IMR-90 (cell line): Measurements from ENCODE around the gene NPL. TPM values are rescaled to one million over a fixed set of nuclear protein-coding genes. Genes with fewer than 3 reads are reported as not detected.

Experiments used
- ATAC-seq: fragments of 200-7000 bp; cut with Tn5 transposase; 2 replicates; pipeline ENCODE4 v1.9.1; 2020; ENCODE audit warnings: low read depth, mild to moderate bottlenecking, moderate library complexity
- BruUV-seq: library from RNA; stranded (reverse); fragments of 400-500 nt; replicated peaks from 2 replicates; lab custom pipeline; 2021; lab: Mats Ljungman, UMichigan
- CTCF ChIA-PET: fragments of 300-600 bp; formaldehyde crosslinking; extraction: SDS; loops from one replicate; lab custom pipeline; 2021; ENCODE audit warnings: antibody characterized with exemption; lab: Yijun Ruan, JAX
- POLR2A ChIA-PET: fragments of 300-600 bp; sonication (Branson Sonifier 250); formaldehyde crosslinking; loops from one replicate; lab custom pipeline; 2022; ENCODE audit warnings: antibody characterized with exemption; ENCODE audit not compliant: unreplicated experiment; lab: Charles Lee
- DNase-seq: peaks from one replicate; pipeline ENCODE4 v3.0.0; 2013
- H2AFZ ChIP-seq: replicated peaks from 2 replicates; pipeline ENCODE3; 2013; ENCODE audit warnings: low read length, mild to moderate bottlenecking; ENCODE audit not compliant: poor library complexity
- H2AK5ac ChIP-seq: 2 replicates; pipeline ENCODE4 v1.6.1; 2013; ENCODE audit warnings: low read depth, low read length, inconsistent platforms
- H2AK9ac ChIP-seq: replicated peaks from 2 replicates; pipeline ENCODE3; 2013; ENCODE audit warnings: mild to moderate bottlenecking, low read depth, low read length, moderate library complexity; ENCODE audit not compliant: poor library complexity
- H2BK120ac ChIP-seq: 2 replicates; pipeline ENCODE4 v1.6.1; 2013; ENCODE audit warnings: low read depth, low read length, inconsistent platforms
- H2BK15ac ChIP-seq: 3 replicates; pipeline ENCODE4 v1.6.1; 2013; ENCODE audit warnings: low read depth, low read length, inconsistent platforms
- H2BK20ac ChIP-seq: 2 replicates; pipeline ENCODE4 v1.6.1; 2013; ENCODE audit warnings: low read depth, mild to moderate bottlenecking, inconsistent platforms, low read length, moderate library complexity
- H2BK5ac ChIP-seq: 2 replicates; pipeline ENCODE4 v1.6.1; 2013; ENCODE audit warnings: mild to moderate bottlenecking, low read depth, low read length, inconsistent platforms; ENCODE audit not compliant: poor library complexity, severe bottlenecking
- H3K14ac ChIP-seq: replicated peaks from 2 replicates; pipeline ENCODE4 v1.6.1; 2013; ENCODE audit warnings: low read depth, low read length, inconsistent platforms
- H3K18ac ChIP-seq: 2 replicates; pipeline ENCODE4 v1.6.1; 2013; ENCODE audit warnings: low read depth, low read length, control low read depth
- H3K23ac ChIP-seq: 2 replicates; pipeline ENCODE4 v1.6.1; 2013; ENCODE audit warnings: low read depth, low read length, inconsistent platforms
- H3K27ac ChIP-seq: 2 replicates; pipeline ENCODE4 v1.5.1; 2013; ENCODE audit warnings: mild to moderate bottlenecking, control low read depth, low read length; ENCODE audit not compliant: insufficient read depth
- H3K27me3 ChIP-seq: 2 replicates; pipeline ENCODE4 v1.6.1; 2013; ENCODE audit warnings: low read length; ENCODE audit not compliant: control insufficient read depth, insufficient read depth
- H3K36me3 ChIP-seq: 2 replicates; pipeline ENCODE4 v1.6.1; 2013; ENCODE audit warnings: low read length, mixed read lengths; ENCODE audit not compliant: control insufficient read depth, insufficient read depth
- H3K4ac ChIP-seq: 2 replicates; pipeline ENCODE4 v1.6.1; 2013; ENCODE audit warnings: low read depth, low read length, inconsistent platforms
- H3K4me1 ChIP-seq: 2 replicates; pipeline ENCODE4 v1.6.1; 2013; ENCODE audit warnings: low read length, mixed read lengths; ENCODE audit not compliant: control insufficient read depth, insufficient read depth
- H3K4me2 ChIP-seq: 2 replicates; pipeline ENCODE4 v1.6.1; 2013; ENCODE audit warnings: low read depth, mild to moderate bottlenecking, control low read depth, low read length, moderate library complexity
- H3K4me3 ChIP-seq: 2 replicates; pipeline ENCODE4 v1.5.1; 2013; ENCODE audit warnings: low read depth, mild to moderate bottlenecking, control low read depth, low read length, moderate library complexity; ENCODE audit not compliant: insufficient read depth
- H3K56ac ChIP-seq: 2 replicates; pipeline ENCODE4 v1.6.1; 2013; ENCODE audit warnings: low read length, inconsistent platforms; ENCODE audit not compliant: insufficient read depth; ENCODE audit errors: extremely low read depth
- H3K79me1 ChIP-seq, 2 experiments: 2 replicates each; pipeline ENCODE4 v1.6.1; 2013; ENCODE audit warnings: low read length in 2 of 2, inconsistent platforms in 1 of 2, low read depth in 1 of 2
- H3K9ac ChIP-seq: 2 replicates; pipeline ENCODE4 v1.6.1; 2013; ENCODE audit warnings: low read depth, low read length, control low read depth
- H3K9me1 ChIP-seq: 2 replicates; pipeline ENCODE4 v1.6.1; 2013; ENCODE audit warnings: low read length, inconsistent platforms; ENCODE audit not compliant: insufficient read depth
- H3K9me3 ChIP-seq: 2 replicates; pipeline ENCODE4 v1.6.1; 2013; ENCODE audit warnings: low read length; ENCODE audit not compliant: control insufficient read depth, insufficient read depth
- H4K20me1 ChIP-seq: 2 replicates; pipeline ENCODE4 v1.6.1; 2013; ENCODE audit warnings: low read length, inconsistent platforms; ENCODE audit not compliant: insufficient read depth
- H4K5ac ChIP-seq: 2 replicates; pipeline ENCODE4 v1.6.1; 2013; ENCODE audit warnings: mild to moderate bottlenecking, low read depth, low read length, control low read depth
- H4K8ac ChIP-seq, 2 experiments: 2 replicates each; pipeline ENCODE4 v1.6.1; 2013; ENCODE audit warnings: low read depth in 2 of 2, low read length in 2 of 2, control low read depth in 1 of 2, inconsistent platforms in 1 of 2
- H4K91ac ChIP-seq: 2 replicates; pipeline ENCODE4 v1.6.1; 2013; ENCODE audit warnings: low read depth, low read length, inconsistent platforms; ENCODE audit not compliant: insufficient read depth
- POLR2A ChIP-seq: IDR thresholded peaks from 2 replicates; pipeline ENCODE4 v1.6.1; 2012; ENCODE audit warnings: mild to moderate bottlenecking, low read depth, low read length
- RCOR1 ChIP-seq: IDR thresholded peaks from 2 replicates; pipeline ENCODE4 v1.6.1; 2012; ENCODE audit warnings: mild to moderate bottlenecking, low read length, improper control_type of control experiment; ENCODE audit not compliant: insufficient replicate concordance
- WGBS, 2 experiments: methylation state at CpG; one replicate each; pipeline versions ENCODE4 v1.1.5 to v1.1.7; 2013; ENCODE audit warnings: missing lambda C conversion rate in 2 of 2; ENCODE audit not compliant: insufficient read length in 1 of 2; ENCODE audit errors: extremely low coverage in 2 of 2; 5-methylcytosine and 5-hydroxymethylcytosine counted together
- dilution Hi-C: fragments of 300-500 bp; cut with HindIII; formaldehyde crosslinking; loops from one replicate; pipeline ENCODE4 v1.14.3; 2018; ENCODE audit warnings: low sequenced_read_pairs; ENCODE audit not compliant: unreplicated experiment
- in situ Hi-C: fragments of 300-500 bp; cut with MboI; formaldehyde crosslinking; loops from 3 replicates; pipeline ENCODE4 v1.14.3; 2019; ENCODE audit warnings: low sequenced_read_pairs, inconsistent platforms, mixed read lengths
- intact Hi-C: fragments of 100-400 bp; cut with micrococcal nuclease; formaldehyde crosslinking; loops from 2 replicates; pipeline ENCODE4 v1.10.0; 2022
- polyA plus RNA-seq, 3 experiments: library from polyadenylated mRNA; depleted of rRNA; stranded (reverse); fragments of >200 nt; gene quantifications; 2 replicates each; pipeline ENCODE4 v1.2.3, GENCODE V29; 2012; ENCODE audit warnings: low replicate concordance in 1 of 3
- total RNA-seq: library from RNA; depleted of rRNA; stranded (reverse); fragments of >200 nt; gene quantifications from 2 replicates; pipeline ENCODE4 v1.2.3, GENCODE V29; 2012
- TF ChIP-seq, protein P1 (sequence below): fragments of 150-350 bp; IDR thresholded peaks from 2 replicates; pipeline ENCODE4 v1.6.1; 2016; ENCODE audit warnings: low read depth, mild to moderate bottlenecking, low read length, moderate library complexity, borderline replicate concordance

NPL gene
- total and polyA plus RNA-seq, 2 of the 4 experiments (the other 2 are of a cell fraction) = 0.36 to 0.68 TPM

- H3K9ac ChIP-seq = no peak overlapping the region
- H4K20me1 ChIP-seq = peaks cover 14% of the 10 kb centered on the region; the same call in 1 of the 2 replicates
- no peak overlapping the region for H4K91ac ChIP-seq
- no peak overlapping the region for H4K5ac ChIP-seq
- in situ Hi-C loops (no loop called here), dilution Hi-C loops (no loop called here), intact Hi-C loops (loop anchor here (5.0 kb wide), 1 partner anchor 254 kb away; no protein-coding TSS in a partner anchor)
- H2BK120ac ChIP-seq = no peak overlapping the region
- no peak overlapping the region for H3K14ac ChIP-seq
- no peak overlapping the region for H3K18ac ChIP-seq
- no peak overlapping the region for H2AK5ac ChIP-seq
- no TSS peak for BruUV-seq
- no peak overlapping the region for H2BK15ac ChIP-seq
- H3K79me1 ChIP-seq = peaks cover 25 to 27% of the 10 kb centered on the region in 2 experiments
- H3K56ac ChIP-seq = no peak overlapping the region
- no peak overlapping the region for H3K27ac ChIP-seq
- no peak for ATAC-seq
- DNase-seq = no peak
- H3K4me1 ChIP-seq = peaks cover 4% of the 10 kb centered on the region; the same call in 1 of the 2 replicates
- no peak overlapping the region for H2BK5ac ChIP-seq
- no peaks in the 10 kb centered on the region for H3K9me3 ChIP-seq
- ChIA-PET POLR2A (no interaction called here), CTCF (no interaction called here)
- no peak overlapping the region for H3K23ac ChIP-seq
- no peak overlapping the region for H2AK9ac ChIP-seq
- H2AFZ ChIP-seq = no peak overlapping the region
- no peak overlapping the region for H4K8ac ChIP-seq
- H2BK20ac ChIP-seq = no peak overlapping the region
- H3K4ac ChIP-seq = no peak overlapping the region
- no peak overlapping the region for H3K4me3 ChIP-seq
- no peaks in the 10 kb centered on the region for H3K27me3 ChIP-seq
- no CpG with 5 or more reads among the region's 1 CpG for WGBS, 2 experiments
- H3K36me3 ChIP-seq = peaks cover 52% of the 10 kb centered on the region
- no peak overlapping the region for H3K4me2 ChIP-seq
- H3K9me1 ChIP-seq = no peaks in the 10 kb centered on the region
- TF ChIP-seq, protein P1, sequence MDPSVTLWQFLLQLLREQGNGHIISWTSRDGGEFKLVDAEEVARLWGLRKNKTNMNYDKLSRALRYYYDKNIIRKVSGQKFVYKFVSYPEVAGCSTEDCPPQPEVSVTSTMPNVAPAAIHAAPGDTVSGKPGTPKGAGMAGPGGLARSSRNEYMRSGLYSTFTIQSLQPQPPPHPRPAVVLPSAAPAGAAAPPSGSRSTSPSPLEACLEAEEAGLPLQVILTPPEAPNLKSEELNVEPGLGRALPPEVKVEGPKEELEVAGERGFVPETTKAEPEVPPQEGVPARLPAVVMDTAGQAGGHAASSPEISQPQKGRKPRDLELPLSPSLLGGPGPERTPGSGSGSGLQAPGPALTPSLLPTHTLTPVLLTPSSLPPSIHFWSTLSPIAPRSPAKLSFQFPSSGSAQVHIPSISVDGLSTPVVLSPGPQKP = no peak
- TF ChIP-seq RCOR1 (no peak), POLR2A (no peak)
Observed at GRCh38 chr1:182862827-182863226, 73.3 kb downstream of the NPL start.
